WTC11 (cell line): ENCODE measurements around the gene SLC7A6. TPM values are rescaled to one million over a fixed set of nuclear protein-coding genes. Genes with fewer than 3 reads are reported as not detected.

Experiments
- ATAC-seq: fragments of 200-7000 bp; cut with Tn5 transposase; 2 replicates; pipeline ENCODE4 v1.10.0; 2021; ENCODE audit warnings: mild to moderate bottlenecking, moderate library complexity
- CTCF ChIA-PET: fragments of 300-600 bp; sonication (Branson Sonifier 250); formaldehyde crosslinking; loops from one replicate; lab custom pipeline; 2021; ENCODE audit warnings: antibody characterized with exemption; lab: Charles Lee
- POLR2A ChIA-PET: fragments of 350-600 bp; sonication (Branson Sonifier 250); formaldehyde crosslinking; loops from one replicate; lab custom pipeline; 2021; ENCODE audit warnings: antibody characterized with exemption; lab: Charles Lee
- DNase-seq: peaks from one replicate; pipeline ENCODE4 v3.0.0; 2021; ENCODE audit warnings: low spot score
- H3K27ac Mint-ChIP-seq: 2 replicates; pipeline ENCODE4 v1.8.0; 2021; ENCODE audit warnings: mixed read lengths
- H3K27me3 Mint-ChIP-seq: 2 replicates; pipeline ENCODE4 v1.8.0; 2021; ENCODE audit warnings: low read depth, mild to moderate bottlenecking, moderate library complexity, mixed read lengths
- H3K36me3 Mint-ChIP-seq: 2 replicates; pipeline ENCODE4 v1.8.0; 2021; ENCODE audit warnings: mixed read lengths
- H3K4me1 Mint-ChIP-seq: 2 replicates; pipeline ENCODE4 v1.8.0; 2022; ENCODE audit warnings: mixed read lengths
- H3K4me3 Mint-ChIP-seq: 2 replicates; pipeline ENCODE4 v1.8.0; 2021; ENCODE audit warnings: mild to moderate bottlenecking, moderate library complexity, mixed read lengths
- H3K9me3 Mint-ChIP-seq: 2 replicates; pipeline ENCODE4 v1.8.0; 2021; ENCODE audit warnings: mixed read lengths
- ATF1 ChIP-seq: sonication (generic); formaldehyde crosslinking; IDR thresholded peaks from 2 replicates; pipeline ENCODE4 v1.8.1; 2023; ENCODE audit warnings: mild to moderate bottlenecking, moderate library complexity, missing genetic modification reagents
- CREM ChIP-seq: sonication (generic); formaldehyde crosslinking; IDR thresholded peaks from 2 replicates; pipeline ENCODE4 v1.8.1; 2022; ENCODE audit warnings: mild to moderate bottlenecking, missing genetic modification reagents, moderate library complexity
- HMGA2 ChIP-seq: fragments of 250-450 bp; sonication (Bioruptor Pico); IDR thresholded peaks from 2 replicates; pipeline ENCODE4 v1.4.0; 2021; ENCODE audit warnings: mild to moderate bottlenecking, moderate library complexity
- MAX ChIP-seq: sonication (generic); formaldehyde crosslinking; IDR thresholded peaks from 2 replicates; pipeline ENCODE4 v1.8.0; 2022; ENCODE audit warnings: mild to moderate bottlenecking, missing genetic modification reagents
- MLX ChIP-seq: sonication (generic); formaldehyde crosslinking; IDR thresholded peaks from 2 replicates; pipeline ENCODE4 v1.8.1; 2023; ENCODE audit warnings: mild to moderate bottlenecking, missing genetic modification reagents, moderate library complexity
- NR1H2 ChIP-seq: sonication (generic); formaldehyde crosslinking; IDR thresholded peaks from 2 replicates; pipeline ENCODE4 v1.9.0; 2021; ENCODE audit warnings: mild to moderate bottlenecking, moderate library complexity, missing genetic modification reagents
- TEAD4 ChIP-seq: sonication (generic); formaldehyde crosslinking; IDR thresholded peaks from 2 replicates; pipeline ENCODE4 v1.8.0; 2022; ENCODE audit warnings: mild to moderate bottlenecking, missing genetic modification reagents
- ZNF121 ChIP-seq: sonication (generic); formaldehyde crosslinking; IDR thresholded peaks from 2 replicates; pipeline ENCODE4 v1.8.0; 2023; ENCODE audit warnings: missing genetic modification reagents
- ZNF219 ChIP-seq: sonication (generic); formaldehyde crosslinking; IDR thresholded peaks from 2 replicates; pipeline ENCODE4 v1.8.0; 2023; ENCODE audit warnings: missing genetic modification reagents, mild to moderate bottlenecking, borderline replicate concordance
- ZNF232 ChIP-seq: sonication (generic); formaldehyde crosslinking; IDR thresholded peaks from 2 replicates; pipeline ENCODE4 v1.8.0; 2022; ENCODE audit warnings: mild to moderate bottlenecking, missing genetic modification reagents
- ZNF263 ChIP-seq: sonication (generic); formaldehyde crosslinking; IDR thresholded peaks from 2 replicates; pipeline ENCODE4 v1.8.1; 2022; ENCODE audit warnings: low read depth, mild to moderate bottlenecking, moderate library complexity, missing genetic modification reagents
- ZNF425 ChIP-seq: fragments of 250-450 bp; sonication (Bioruptor Pico); conservative IDR thresholded peaks from 2 replicates; pipeline ENCODE4 v1.9.0; 2021; ENCODE audit warnings: mild to moderate bottlenecking
- total RNA-seq: library from RNA; stranded (reverse); gene quantifications from 3 replicates; pipeline ENCODE4 v1.2.3, GENCODE V29; 2021
- TF ChIP-seq, protein P1 (sequence below): sonication (generic); formaldehyde crosslinking; IDR thresholded peaks from 2 replicates; pipeline ENCODE4 v1.8.1; 2023; ENCODE audit warnings: mild to moderate bottlenecking, missing genetic modification reagents, borderline replicate concordance
- TF ChIP-seq, protein P2 (sequence below): sonication (generic); formaldehyde crosslinking; IDR thresholded peaks from 2 replicates; pipeline ENCODE4 v1.8.1; 2023; ENCODE audit warnings: mild to moderate bottlenecking, missing genetic modification reagents
- TF ChIP-seq, protein P3 (sequence below): fragments of 250-450 bp; sonication (Bioruptor Pico); IDR thresholded peaks from 2 replicates; pipeline ENCODE4 v1.9.0; 2021; ENCODE audit warnings: mild to moderate bottlenecking
- TF ChIP-seq, protein P4 (sequence below): fragments of 250-450 bp; sonication (Bioruptor Pico); IDR thresholded peaks from 2 replicates; pipeline ENCODE4 v2.1.2; 2022; ENCODE audit warnings: mild to moderate bottlenecking, moderate library complexity
- TF ChIP-seq, protein P5 (sequence below): sonication (generic); formaldehyde crosslinking; IDR thresholded peaks from 2 replicates; pipeline ENCODE4 v1.8.0; 2022; ENCODE audit warnings: missing genetic modification reagents
- TF ChIP-seq, protein P6 (sequence below): fragments of 250-450 bp; sonication (Bioruptor Pico); IDR thresholded peaks from 2 replicates; pipeline ENCODE4 v1.9.0; 2021; ENCODE audit warnings: mild to moderate bottlenecking, borderline replicate concordance

The SLC7A6 gene
- total RNA-seq, 1 experiment from 2014 or later: 27.4 TPM

- Mint-ChIP-seq H3K4me3 (no peak overlapping the region), H3K36me3 (peaks cover 55% of the 10 kb centered on the region), H3K4me1 (0 out of 2 replicates have a peak, but pooled peaks cover 3% of the 10 kb centered on the region), H3K27ac (no peak overlapping the region), H3K9me3 (no peaks in the 10 kb centered on the region), H3K27me3 (no peaks in the 10 kb centered on the region)
- ATAC-seq: no peak
- CTCF ChIA-PET: no interaction called here
- no peak for DNase-seq
- POLR2A ChIA-PET: no interaction called here
- TF ChIP-seq ZNF232 (no peak), ZNF425 (CRISPR knock-in tag) (no peak), TEAD4 (CRISPR knock-in tag) (no peak), HMGA2 (CRISPR knock-in tag) (no peak), CREM (CRISPR knock-in tag) (no peak), ZNF219 (CRISPR knock-in tag) (no peak), NR1H2 (CRISPR knock-in tag) (no peak), MAX (CRISPR knock-in tag) (no peak), ATF1 (no peak), ZNF263 (CRISPR knock-in tag) (no peak), MLX (no peak), ZNF121 (CRISPR knock-in tag) (no peak)
- TF ChIP-seq, protein P1, sequence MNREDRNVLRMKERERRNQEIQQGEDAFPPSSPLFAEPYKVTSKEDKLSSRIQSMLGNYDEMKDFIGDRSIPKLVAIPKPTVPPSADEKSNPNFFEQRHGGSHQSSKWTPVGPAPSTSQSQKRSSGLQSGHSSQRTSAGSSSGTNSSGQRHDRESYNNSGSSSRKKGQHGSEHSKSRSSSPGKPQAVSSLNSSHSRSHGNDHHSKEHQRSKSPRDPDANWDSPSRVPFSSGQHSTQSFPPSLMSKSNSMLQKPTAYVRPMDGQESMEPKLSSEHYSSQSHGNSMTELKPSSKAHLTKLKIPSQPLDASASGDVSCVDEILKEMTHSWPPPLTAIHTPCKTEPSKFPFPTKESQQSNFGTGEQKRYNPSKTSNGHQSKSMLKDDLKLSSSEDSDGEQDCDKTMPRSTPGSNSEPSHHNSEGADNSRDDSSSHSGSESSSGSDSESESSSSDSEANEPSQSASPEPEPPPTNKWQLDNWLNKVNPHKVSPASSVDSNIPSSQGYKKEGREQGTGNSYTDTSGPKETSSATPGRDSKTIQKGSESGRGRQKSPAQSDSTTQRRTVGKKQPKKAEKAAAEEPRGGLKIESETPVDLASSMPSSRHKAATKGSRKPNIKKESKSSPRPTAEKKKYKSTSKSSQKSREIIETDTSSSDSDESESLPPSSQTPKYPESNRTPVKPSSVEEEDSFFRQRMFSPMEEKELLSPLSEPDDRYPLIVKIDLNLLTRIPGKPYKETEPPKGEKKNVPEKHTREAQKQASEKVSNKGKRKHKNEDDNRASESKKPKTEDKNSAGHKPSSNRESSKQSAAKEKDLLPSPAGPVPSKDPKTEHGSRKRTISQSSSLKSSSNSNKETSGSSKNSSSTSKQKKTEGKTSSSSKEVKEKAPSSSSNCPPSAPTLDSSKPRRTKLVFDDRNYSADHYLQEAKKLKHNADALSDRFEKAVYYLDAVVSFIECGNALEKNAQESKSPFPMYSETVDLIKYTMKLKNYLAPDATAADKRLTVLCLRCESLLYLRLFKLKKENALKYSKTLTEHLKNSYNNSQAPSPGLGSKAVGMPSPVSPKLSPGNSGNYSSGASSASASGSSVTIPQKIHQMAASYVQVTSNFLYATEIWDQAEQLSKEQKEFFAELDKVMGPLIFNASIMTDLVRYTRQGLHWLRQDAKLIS (CRISPR knock-in tag): no peak
- TF ChIP-seq, protein P2, sequence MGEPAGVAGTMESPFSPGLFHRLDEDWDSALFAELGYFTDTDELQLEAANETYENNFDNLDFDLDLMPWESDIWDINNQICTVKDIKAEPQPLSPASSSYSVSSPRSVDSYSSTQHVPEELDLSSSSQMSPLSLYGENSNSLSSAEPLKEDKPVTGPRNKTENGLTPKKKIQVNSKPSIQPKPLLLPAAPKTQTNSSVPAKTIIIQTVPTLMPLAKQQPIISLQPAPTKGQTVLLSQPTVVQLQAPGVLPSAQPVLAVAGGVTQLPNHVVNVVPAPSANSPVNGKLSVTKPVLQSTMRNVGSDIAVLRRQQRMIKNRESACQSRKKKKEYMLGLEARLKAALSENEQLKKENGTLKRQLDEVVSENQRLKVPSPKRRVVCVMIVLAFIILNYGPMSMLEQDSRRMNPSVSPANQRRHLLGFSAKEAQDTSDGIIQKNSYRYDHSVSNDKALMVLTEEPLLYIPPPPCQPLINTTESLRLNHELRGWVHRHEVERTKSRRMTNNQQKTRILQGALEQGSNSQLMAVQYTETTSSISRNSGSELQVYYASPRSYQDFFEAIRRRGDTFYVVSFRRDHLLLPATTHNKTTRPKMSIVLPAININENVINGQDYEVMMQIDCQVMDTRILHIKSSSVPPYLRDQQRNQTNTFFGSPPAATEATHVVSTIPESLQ (CRISPR knock-in tag): no peak
- TF ChIP-seq, protein P3, sequence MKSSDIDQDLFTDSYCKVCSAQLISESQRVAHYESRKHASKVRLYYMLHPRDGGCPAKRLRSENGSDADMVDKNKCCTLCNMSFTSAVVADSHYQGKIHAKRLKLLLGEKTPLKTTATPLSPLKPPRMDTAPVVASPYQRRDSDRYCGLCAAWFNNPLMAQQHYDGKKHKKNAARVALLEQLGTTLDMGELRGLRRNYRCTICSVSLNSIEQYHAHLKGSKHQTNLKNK: no peak
- TF ChIP-seq, protein P4, sequence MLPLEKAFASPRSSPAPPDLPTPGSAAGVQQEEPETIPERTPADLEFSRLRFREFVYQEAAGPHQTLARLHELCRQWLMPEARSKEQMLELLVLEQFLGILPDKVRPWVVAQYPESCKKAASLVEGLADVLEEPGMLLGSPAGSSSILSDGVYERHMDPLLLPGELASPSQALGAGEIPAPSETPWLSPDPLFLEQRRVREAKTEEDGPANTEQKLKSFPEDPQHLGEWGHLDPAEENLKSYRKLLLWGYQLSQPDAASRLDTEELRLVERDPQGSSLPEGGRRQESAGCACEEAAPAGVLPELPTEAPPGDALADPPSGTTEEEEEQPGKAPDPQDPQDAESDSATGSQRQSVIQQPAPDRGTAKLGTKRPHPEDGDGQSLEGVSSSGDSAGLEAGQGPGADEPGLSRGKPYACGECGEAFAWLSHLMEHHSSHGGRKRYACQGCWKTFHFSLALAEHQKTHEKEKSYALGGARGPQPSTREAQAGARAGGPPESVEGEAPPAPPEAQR (CRISPR knock-in tag): no peak
- TF ChIP-seq, protein P5, sequence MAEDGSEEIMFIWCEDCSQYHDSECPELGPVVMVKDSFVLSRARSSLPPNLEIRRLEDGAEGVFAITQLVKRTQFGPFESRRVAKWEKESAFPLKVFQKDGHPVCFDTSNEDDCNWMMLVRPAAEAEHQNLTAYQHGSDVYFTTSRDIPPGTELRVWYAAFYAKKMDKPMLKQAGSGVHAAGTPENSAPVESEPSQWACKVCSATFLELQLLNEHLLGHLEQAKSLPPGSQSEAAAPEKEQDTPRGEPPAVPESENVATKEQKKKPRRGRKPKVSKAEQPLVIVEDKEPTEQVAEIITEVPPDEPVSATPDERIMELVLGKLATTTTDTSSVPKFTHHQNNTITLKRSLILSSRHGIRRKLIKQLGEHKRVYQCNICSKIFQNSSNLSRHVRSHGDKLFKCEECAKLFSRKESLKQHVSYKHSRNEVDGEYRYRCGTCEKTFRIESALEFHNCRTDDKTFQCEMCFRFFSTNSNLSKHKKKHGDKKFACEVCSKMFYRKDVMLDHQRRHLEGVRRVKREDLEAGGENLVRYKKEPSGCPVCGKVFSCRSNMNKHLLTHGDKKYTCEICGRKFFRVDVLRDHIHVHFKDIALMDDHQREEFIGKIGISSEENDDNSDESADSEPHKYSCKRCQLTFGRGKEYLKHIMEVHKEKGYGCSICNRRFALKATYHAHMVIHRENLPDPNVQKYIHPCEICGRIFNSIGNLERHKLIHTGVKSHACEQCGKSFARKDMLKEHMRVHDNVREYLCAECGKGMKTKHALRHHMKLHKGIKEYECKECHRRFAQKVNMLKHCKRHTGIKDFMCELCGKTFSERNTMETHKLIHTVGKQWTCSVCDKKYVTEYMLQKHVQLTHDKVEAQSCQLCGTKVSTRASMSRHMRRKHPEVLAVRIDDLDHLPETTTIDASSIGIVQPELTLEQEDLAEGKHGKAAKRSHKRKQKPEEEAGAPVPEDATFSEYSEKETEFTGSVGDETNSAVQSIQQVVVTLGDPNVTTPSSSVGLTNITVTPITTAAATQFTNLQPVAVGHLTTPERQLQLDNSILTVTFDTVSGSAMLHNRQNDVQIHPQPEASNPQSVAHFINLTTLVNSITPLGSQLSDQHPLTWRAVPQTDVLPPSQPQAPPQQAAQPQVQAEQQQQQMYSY (CRISPR knock-in tag): no peak
- TF ChIP-seq, protein P6, sequence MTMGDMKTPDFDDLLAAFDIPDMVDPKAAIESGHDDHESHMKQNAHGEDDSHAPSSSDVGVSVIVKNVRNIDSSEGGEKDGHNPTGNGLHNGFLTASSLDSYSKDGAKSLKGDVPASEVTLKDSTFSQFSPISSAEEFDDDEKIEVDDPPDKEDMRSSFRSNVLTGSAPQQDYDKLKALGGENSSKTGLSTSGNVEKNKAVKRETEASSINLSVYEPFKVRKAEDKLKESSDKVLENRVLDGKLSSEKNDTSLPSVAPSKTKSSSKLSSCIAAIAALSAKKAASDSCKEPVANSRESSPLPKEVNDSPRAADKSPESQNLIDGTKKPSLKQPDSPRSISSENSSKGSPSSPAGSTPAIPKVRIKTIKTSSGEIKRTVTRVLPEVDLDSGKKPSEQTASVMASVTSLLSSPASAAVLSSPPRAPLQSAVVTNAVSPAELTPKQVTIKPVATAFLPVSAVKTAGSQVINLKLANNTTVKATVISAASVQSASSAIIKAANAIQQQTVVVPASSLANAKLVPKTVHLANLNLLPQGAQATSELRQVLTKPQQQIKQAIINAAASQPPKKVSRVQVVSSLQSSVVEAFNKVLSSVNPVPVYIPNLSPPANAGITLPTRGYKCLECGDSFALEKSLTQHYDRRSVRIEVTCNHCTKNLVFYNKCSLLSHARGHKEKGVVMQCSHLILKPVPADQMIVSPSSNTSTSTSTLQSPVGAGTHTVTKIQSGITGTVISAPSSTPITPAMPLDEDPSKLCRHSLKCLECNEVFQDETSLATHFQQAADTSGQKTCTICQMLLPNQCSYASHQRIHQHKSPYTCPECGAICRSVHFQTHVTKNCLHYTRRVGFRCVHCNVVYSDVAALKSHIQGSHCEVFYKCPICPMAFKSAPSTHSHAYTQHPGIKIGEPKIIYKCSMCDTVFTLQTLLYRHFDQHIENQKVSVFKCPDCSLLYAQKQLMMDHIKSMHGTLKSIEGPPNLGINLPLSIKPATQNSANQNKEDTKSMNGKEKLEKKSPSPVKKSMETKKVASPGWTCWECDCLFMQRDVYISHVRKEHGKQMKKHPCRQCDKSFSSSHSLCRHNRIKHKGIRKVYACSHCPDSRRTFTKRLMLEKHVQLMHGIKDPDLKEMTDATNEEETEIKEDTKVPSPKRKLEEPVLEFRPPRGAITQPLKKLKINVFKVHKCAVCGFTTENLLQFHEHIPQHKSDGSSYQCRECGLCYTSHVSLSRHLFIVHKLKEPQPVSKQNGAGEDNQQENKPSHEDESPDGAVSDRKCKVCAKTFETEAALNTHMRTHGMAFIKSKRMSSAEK (CRISPR knock-in tag): no peak
These were observed 78.8 kb downstream of the SLC7A6 start for GRCh38 chr16:68343137-68343536.
